GM18511 (cell line): ENCODE measurements around the gene DAP.
A peak's percentile ranks its signal among the peaks of the same experiment; 100 is the strongest.

Source experiments
- ATAC-seq: cut with Tn5 transposase; IDR thresholded peaks from one replicate; pipeline ENCODE4 v1.9.1; 2021; ENCODE audit warnings: mild to moderate bottlenecking, moderate library complexity; ENCODE audit not compliant: unreplicated experiment

Gene DAP

DNA sequence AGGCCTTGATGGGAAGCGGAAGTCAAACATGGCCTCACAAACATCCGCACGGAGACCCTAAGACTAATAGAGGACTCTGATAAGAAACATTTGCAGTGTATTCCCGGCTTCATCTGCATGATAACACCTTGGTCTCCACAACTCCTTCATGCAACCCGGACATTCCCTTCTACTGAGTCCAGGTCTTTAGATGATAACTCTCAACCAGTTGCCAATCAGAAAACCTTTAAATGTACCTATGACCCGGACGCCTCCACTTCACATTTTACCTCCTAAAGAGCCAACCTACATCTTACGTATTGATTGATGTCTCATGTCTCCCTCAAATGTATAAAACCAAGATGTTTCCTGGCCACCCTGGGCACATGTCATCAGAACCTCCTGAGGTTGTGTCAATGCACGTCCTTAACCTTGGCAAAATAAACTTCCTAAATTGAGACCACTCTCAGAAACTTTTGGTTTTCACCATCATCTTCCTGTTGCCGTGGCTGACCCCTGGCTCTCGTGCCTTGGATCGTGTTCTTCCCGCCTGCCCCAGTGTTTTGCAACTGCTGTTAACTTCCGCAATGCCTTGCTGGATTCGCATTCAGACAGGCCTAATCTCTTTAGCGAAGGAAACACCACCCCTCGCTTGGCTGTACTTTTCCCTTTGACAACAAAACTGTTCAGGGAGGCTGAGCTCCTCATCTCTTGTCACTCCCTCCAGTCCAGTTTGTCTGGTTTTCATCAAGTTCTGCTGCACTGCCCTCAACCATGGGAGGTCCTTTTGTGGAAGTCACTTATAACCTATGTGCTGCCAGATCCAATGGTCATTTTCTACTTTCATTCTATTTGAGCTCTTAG lies 1.1 kb upstream of the DAP start:
- no peak for ATAC-seq

DNA sequence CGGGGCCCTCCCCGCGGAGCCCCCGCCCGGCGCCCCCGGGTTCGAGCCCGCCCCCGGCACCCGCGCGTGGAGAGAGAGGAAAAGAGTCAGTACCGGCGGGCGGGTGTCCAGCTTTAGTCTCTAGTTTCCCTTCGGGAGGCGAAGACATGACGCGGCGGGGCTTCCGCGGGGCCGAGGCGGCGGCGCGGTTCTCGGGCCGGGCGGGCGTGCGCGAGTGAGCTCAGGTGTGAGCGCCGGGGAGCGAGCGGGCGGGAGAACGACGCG lies 181 bp downstream of the DAP start:
- ATAC-seq: no peak

GRCh38 chr5:10760096-10760920 lies 726 bp downstream of the DAP start:
- ATAC-seq: peak; percentile 35

DNA sequence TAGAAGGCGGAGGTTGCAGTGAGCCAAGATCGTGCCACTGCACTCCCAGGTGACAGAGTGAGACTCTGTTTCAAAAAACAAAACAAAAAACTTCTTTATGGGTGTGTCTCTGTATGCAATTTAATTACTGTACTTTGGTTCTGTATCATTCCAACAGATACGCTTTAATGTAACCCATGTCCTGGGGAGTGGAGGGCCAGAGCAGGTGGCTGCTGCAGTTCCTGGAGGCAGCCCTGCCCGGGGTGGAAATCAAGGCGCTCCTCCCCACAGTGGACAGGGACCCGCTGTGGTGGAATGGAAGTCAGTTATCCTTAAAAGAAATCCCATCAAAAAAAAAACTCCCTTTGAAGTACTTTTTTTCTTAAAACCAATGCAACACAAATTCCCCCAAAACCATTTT lies 1.9 kb downstream of the DAP start:
- ATAC-seq: no peak

GRCh38 chr5:10757922-10758555 lies 3.0 kb downstream of the DAP start:
- no peak for ATAC-seq

- no peak for ATAC-seq
Observed at GRCh38 chr5:10757043-10757442, 4.0 kb downstream of the DAP start.

DNA sequence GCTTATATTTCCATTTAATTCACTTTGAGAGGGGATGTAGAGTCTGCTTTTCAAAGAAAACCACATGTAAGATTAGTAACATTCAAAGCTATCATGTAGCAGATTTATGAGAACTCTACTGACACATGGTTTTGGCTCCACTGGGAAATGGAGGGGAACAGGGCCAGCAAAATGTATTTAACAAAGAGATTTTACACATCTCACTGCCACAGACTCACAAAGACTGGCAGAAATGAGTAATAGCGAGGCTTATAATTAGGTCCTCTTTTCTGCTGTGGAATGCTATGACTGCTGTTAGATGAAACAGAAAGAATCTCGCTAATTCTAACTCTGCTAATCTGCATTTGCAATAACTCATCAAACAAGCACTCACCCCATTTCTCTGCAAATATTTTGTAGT lies 4.5 kb downstream of the DAP start:
- peak; percentile 30 for ATAC-seq

GRCh38 chr5:10753178-10753577 lies 7.9 kb downstream of the DAP start:
- ATAC-seq: no peak

DNA sequence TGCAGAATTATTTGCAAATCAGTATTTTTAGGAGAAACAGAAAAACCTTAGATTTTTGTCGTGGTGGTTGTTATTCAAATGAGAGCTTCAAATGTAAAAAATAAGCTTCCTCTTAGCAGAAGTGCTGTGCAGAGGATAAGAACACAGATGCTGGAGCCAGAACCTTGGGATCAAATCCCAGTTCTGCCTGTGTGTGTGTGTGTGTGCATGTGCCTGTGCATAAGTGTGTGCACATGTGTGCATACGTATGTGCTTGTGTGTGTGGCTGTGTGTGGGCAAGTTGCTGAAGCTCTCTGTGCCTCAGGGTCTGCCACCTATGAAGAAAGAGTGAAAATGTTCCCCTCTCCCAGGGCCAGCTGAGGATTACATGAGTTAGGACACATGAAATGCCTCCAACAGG lies 8.6 kb downstream of the DAP start:
- no peak for ATAC-seq

DNA sequence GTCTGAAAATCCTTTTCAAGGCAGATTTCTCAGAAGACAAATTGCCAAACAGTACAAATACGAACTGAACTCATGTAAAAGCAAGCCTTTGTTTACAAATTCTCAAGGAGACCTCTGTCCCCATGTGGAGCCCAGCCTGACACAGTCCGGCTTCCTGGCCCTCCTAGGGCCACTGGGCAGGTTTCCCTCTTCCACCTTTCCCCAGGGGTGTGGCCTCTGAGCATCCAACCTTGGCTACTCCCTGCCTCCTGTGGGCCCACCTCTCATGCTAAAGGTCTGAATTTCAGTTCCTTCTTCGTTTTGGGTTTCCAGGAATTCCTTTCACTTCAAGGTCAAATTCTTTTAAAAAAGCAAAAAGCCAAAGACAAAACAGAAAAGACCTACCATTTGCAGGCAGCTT lies 10.1 kb downstream of the DAP start:
- ATAC-seq: no peak

- peak; percentile 77 for ATAC-seq
Observed at GRCh38 chr5:10747678-10748622, 13.1 kb downstream of the DAP start.

GRCh38 chr5:10746711-10747110 lies 14.3 kb downstream of the DAP start:
- no peak for ATAC-seq

GRCh38 chr5:10745133-10745532 lies 15.9 kb downstream of the DAP start:
- ATAC-seq: no peak

- no peak for ATAC-seq
Observed at GRCh38 chr5:10744681-10745080, 16.4 kb downstream of the DAP start.

DNA sequence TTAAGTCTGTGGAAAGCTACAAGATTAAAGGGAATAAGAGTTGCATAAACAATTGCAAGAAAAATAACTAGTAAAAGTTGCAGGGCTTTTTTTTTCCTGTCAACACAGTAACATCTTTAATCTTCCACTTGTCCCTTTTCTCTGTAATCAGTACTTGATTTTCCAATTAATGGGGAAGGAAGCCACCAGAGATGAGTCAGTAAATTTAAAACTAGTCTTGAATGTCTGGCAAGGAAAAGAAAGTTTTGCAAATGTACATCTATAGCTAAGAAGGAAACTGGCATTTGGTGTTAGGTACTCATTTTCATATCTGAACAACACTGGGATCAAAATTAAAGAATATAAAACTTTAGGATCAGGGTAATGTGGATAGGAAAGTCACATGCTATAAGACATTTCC lies 17.1 kb downstream of the DAP start:
- no peak for ATAC-seq

DNA sequence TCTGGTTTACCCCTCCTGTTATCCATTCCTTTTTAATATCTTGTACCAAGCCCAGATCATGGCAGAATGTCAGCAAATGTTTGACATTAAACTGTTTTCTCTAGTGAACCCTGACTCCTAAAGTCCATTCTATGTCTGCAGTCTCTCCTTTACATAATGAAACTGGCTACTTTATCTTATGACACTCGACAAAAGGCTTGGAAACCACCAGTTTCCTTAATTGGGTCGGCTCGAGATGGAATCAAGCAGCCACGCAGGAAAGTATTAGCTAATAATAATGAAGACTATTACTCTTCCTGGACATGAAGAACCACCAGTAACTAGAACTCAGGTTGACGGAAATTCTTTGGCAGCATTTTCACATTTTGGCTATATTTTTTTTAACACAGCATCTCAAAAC lies 17.5 kb downstream of the DAP start:
- no peak for ATAC-seq

DNA sequence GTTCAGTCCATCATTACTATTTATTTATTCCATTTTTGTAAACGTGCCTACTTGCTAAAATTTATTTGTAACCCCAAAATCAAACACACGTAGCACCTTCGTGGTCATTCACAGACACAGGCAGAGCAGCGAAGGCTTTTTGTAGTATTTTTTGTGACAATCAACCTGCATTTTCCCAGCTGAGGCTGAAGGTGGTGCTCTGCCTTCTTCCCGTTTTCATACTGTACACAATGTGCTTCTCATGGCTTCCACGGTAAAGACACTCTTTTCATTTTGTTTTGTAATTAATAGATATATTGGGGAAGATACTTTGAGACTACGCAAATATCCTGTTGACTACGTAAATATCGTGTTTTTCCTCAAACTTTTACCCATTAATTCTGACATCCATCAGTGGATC lies 19.4 kb downstream of the DAP start:
- no peak for ATAC-seq

- no peak for ATAC-seq
Observed at GRCh38 chr5:10740384-10740783, 20.6 kb downstream of the DAP start.

DNA sequence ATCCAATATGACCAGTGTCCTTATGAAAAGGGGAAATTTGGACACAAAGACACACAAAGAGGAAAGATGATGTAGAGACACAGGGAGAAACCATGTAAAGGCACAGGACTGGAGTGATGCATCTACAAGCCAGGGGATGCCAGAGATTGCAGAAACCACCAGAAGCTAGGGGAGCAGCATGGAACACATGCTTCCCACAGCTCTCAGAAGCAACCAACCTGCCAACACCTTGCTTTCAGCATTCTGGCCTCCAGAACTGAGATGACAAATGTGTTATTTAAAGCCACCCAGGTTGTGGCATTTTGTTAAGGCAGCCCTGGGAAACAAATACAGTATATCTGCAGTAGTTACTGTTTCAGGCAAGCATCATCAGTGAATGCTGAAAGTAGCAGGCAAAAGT lies 23.2 kb downstream of the DAP start:
- no peak for ATAC-seq

DNA sequence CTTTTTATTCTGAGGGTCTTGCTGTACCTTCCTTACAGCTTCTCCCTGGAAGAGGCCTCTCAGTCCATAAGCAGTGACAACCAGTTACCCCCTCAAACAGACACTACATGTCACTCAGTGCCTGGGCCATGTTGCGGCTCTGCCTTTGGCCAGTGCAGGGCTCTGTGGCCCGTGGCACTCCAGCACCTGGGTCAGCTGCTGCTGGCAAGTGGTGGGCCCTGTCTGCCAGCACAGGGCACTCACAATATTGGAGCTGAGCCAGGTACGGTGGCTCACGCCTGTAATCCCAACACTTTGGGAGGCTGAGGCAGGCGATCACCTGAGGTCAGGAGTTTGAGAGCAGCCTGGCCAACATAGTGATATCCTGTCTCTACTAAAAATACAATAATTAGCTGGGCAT lies 24.2 kb downstream of the DAP start:
- no peak for ATAC-seq

GRCh38 chr5:10736354-10736753 lies 24.7 kb downstream of the DAP start:
- ATAC-seq: no peak
